ENCODE measurements around the gene NBEA. TPM values are rescaled to one million over a fixed set of nuclear protein-coding genes. Genes with fewer than 3 reads are reported as not detected.

Gene NBEA
- total and polyA plus RNA-seq, 2 experiments from 2014 or later = 9.1 to 29.1 TPM

GRCh38 chr13:35716186-35716585, 774.1 kb downstream of the NBEA start:
- H3K27me3 Mint-ChIP-seq (ENCODE audit: insufficient read depth, low read depth, poor library complexity) = peaks cover 4% of the 10 kb centered on the region
- H2AFZ ChIP-seq = no peak overlapping the region

More at GRCh38 chr13:35716186-35716585, 774.1 kb downstream of the NBEA start:
- no peaks in the 10 kb centered on the region for H3K4me1 ChIP-seq (ENCODE audit: insufficient read depth)
- Mint-ChIP-seq H3K27ac (no peak overlapping the region), H3K9me3 (no peaks in the 10 kb centered on the region), H3K36me3 (ENCODE audit: low read depth) (no peaks in the 10 kb centered on the region), H3K4me1 (peaks cover 17% of the 10 kb centered on the region), H3K4me3 (no peak overlapping the region)
- ATAC-seq (no peak), DNase-seq (ENCODE audit: low spot score) (no peak)
- no peaks in the 10 kb centered on the region for H4K20me1 ChIP-seq (replicated peaks; ENCODE audit: insufficient read depth)
- H3K4me3 ChIP-seq = no peak overlapping the region
- no peak for TF ChIP-seq JUNB (IDR thresholded peaks at IDR 0.05; ENCODE audit: unreplicated experiment)
- no peak for TF ChIP-seq NANOG (IDR thresholded peaks at IDR 0.05; ENCODE audit: borderline replicate concordance)
- no peak for TF ChIP-seq POLR2AphosphoS5 (IDR thresholded peaks at IDR 0.05; ENCODE audit: low read depth)
- TF ChIP-seq CTCF (conservative IDR thresholded peaks at IDR 0.05; ENCODE audit: low read depth in 2 of 2) = no peak
- TF ChIP-seq EZH2phosphoT487 (IDR thresholded peaks at IDR 0.05; ENCODE audit: unreplicated experiment) = no peak
- TF ChIP-seq, protein P1, sequence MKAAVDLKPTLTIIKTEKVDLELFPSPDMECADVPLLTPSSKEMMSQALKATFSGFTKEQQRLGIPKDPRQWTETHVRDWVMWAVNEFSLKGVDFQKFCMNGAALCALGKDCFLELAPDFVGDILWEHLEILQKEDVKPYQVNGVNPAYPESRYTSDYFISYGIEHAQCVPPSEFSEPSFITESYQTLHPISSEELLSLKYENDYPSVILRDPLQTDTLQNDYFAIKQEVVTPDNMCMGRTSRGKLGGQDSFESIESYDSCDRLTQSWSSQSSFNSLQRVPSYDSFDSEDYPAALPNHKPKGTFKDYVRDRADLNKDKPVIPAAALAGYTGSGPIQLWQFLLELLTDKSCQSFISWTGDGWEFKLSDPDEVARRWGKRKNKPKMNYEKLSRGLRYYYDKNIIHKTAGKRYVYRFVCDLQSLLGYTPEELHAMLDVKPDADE (IDR thresholded peaks at IDR 0.05) = no peak
- no peak for TF ChIP-seq STAT1 (IDR thresholded peaks at IDR 0.05; ENCODE audit: unreplicated experiment)
- no peak for TF ChIP-seq ZNF331 (CRISPR knock-in tag; IDR thresholded peaks at IDR 0.05; ENCODE audit: low read depth)
- TF ChIP-seq, protein P2, sequence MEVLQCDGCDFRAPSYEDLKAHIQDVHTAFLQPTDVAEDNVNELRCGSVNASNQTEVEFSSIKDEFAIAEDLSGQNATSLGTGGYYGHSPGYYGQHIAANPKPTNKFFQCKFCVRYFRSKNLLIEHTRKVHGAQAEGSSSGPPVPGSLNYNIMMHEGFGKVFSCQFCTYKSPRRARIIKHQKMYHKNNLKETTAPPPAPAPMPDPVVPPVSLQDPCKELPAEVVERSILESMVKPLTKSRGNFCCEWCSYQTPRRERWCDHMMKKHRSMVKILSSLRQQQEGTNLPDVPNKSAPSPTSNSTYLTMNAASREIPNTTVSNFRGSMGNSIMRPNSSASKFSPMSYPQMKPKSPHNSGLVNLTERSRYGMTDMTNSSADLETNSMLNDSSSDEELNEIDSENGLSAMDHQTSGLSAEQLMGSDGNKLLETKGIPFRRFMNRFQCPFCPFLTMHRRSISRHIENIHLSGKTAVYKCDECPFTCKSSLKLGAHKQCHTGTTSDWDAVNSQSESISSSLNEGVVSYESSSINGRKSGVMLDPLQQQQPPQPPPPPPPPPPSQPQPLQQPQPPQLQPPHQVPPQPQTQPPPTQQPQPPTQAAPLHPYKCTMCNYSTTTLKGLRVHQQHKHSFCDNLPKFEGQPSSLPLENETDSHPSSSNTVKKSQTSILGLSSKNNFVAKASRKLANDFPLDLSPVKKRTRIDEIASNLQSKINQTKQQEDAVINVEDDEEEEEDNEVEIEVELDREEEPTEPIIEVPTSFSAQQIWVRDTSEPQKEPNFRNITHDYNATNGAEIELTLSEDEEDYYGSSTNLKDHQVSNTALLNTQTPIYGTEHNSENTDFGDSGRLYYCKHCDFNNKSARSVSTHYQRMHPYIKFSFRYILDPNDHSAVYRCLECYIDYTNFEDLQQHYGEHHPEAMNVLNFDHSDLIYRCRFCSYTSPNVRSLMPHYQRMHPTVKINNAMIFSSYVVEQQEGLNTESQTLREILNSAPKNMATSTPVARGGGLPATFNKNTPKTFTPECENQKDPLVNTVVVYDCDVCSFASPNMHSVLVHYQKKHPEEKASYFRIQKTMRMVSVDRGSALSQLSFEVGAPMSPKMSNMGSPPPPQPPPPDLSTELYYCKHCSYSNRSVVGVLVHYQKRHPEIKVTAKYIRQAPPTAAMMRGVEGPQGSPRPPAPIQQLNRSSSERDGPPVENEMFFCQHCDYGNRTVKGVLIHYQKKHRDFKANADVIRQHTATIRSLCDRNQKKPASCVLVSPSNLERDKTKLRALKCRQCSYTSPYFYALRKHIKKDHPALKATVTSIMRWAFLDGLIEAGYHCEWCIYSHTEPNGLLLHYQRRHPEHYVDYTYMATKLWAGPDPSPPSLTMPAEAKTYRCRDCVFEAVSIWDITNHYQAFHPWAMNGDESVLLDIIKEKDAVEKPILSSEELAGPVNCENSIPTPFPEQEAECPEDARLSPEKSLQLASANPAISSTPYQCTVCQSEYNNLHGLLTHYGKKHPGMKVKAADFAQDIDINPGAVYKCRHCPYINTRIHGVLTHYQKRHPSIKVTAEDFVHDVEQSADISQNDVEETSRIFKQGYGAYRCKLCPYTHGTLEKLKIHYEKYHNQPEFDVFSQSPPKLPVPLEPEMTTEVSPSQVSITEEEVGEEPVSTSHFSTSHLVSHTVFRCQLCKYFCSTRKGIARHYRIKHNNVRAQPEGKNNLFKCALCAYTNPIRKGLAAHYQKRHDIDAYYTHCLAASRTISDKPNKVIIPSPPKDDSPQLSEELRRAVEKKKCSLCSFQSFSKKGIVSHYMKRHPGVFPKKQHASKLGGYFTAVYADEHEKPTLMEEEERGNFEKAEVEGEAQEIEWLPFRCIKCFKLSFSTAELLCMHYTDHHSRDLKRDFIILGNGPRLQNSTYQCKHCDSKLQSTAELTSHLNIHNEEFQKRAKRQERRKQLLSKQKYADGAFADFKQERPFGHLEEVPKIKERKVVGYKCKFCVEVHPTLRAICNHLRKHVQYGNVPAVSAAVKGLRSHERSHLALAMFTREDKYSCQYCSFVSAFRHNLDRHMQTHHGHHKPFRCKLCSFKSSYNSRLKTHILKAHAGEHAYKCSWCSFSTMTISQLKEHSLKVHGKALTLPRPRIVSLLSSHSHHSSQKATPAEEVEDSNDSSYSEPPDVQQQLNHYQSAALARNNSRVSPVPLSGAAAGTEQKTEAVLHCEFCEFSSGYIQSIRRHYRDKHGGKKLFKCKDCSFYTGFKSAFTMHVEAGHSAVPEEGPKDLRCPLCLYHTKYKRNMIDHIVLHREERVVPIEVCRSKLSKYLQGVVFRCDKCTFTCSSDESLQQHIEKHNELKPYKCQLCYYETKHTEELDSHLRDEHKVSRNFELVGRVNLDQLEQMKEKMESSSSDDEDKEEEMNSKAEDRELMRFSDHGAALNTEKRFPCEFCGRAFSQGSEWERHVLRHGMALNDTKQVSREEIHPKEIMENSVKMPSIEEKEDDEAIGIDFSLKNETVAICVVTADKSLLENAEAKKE (CRISPR knock-in tag; IDR thresholded peaks at IDR 0.05) = no peak
- no peak for TF ChIP-seq EZH2 (IDR thresholded peaks at IDR 0.05; ENCODE audit: low read depth, unreplicated experiment)
- H3F3A ChIP-seq (replicated peaks; ENCODE audit: low read depth) = no peaks in the 10 kb centered on the region
- H3K79me2 ChIP-seq (replicated peaks; ENCODE audit: insufficient read depth) = no peaks in the 10 kb centered on the region
- no peaks in the 10 kb centered on the region for H3K36me3 ChIP-seq (ENCODE audit: insufficient read depth)
- no peak overlapping the region for H3K27ac ChIP-seq (ENCODE audit: low read depth)
- H3K4me2 ChIP-seq = no peak overlapping the region
- no peaks in the 10 kb centered on the region for H3K27me3 ChIP-seq (ENCODE audit: insufficient read depth)
- 0 out of 2 replicates have a peak, but pooled peaks cover 5% of the 10 kb centered on the region for H3K9me2 ChIP-seq (ENCODE audit: insufficient read depth)

Data from GM23338 (cell line).